ENCODE results near the gene MTX2. TPM values are rescaled to one million over a fixed set of nuclear protein-coding genes. Genes with fewer than 3 reads are reported as not detected.

Gene MTX2
- total RNA-seq, 1 experiment from 2014 or later: 30.8 TPM

- H2AK5ac ChIP-seq (ENCODE audit: insufficient read length, low read length): no peak overlapping the region
- H3K23me2 ChIP-seq (ENCODE audit: insufficient read length, low read depth, low read length, poor library complexity, severe bottlenecking): no peaks in the 10 kb centered on the region
- H3K9me3 ChIP-seq (ENCODE audit: control insufficient read depth, low read depth, low read length): no peaks in the 10 kb centered on the region
- Mint-ChIP-seq H3K36me3 (ENCODE audit: insufficient read depth in 1 of 3, low read depth in 3 of 3) (peaks cover 3 to 6% (median 4%) of the 10 kb centered on the region in 3 experiments; a peak in 4 of 7 replicates), H3K4me3 (no peak overlapping the region), H3K27ac (no peak overlapping the region; a peak in 1 of 7 replicates), H3K27me3 (ENCODE audit: low read depth) (no peaks in the 10 kb centered on the region), H3K9me3 (peaks cover 5 to 12% of the 10 kb centered on the region in 2 experiments), H3K4me1 (peaks cover 12 to 14% of the 10 kb centered on the region in 2 experiments)
- H3T11ph ChIP-seq (ENCODE audit: low read length): no peak overlapping the region
- no peaks in the 10 kb centered on the region for H3K79me1 ChIP-seq (ENCODE audit: insufficient read depth, low read depth, low read length, poor library complexity, severe bottlenecking)
- H3K18ac ChIP-seq (ENCODE audit: insufficient read length, low read depth, low read length): no peak overlapping the region
- H2BK15ac ChIP-seq (ENCODE audit: low read depth, low read length): no peak overlapping the region
- no peak for DNase-seq
- H2BK5ac ChIP-seq (ENCODE audit: insufficient read length, low read length): no peak overlapping the region
- H3K79me2 ChIP-seq (ENCODE audit: insufficient read depth, low read length): no peaks in the 10 kb centered on the region
- H3K23ac ChIP-seq (ENCODE audit: insufficient read length, low read depth, low read length): no peak overlapping the region
- H3K14ac ChIP-seq (ENCODE audit: insufficient read depth, low read length): no peak overlapping the region
- WGBS (ENCODE audit: extremely low coverage, insufficient read length, low lambda C conversion rate): no CpG with 5 or more reads among the region's 4 CpGs
- TF ChIP-seq CTCF (conservative IDR thresholded peaks at IDR 0.05): no peak
- H3K27me3 ChIP-seq (ENCODE audit: insufficient read depth, low read length): no peaks in the 10 kb centered on the region
- no peak overlapping the region for H2BK20ac ChIP-seq (ENCODE audit: low read depth, low read length, poor library complexity, severe bottlenecking)
- no peaks in the 10 kb centered on the region for H4K20me1 ChIP-seq (ENCODE audit: control insufficient read depth, insufficient read depth, insufficient read length)
- H3K9ac ChIP-seq (ENCODE audit: extremely low read depth, insufficient read length, low read length): no peak overlapping the region
- no peak overlapping the region for H2BK12ac ChIP-seq (ENCODE audit: insufficient read length, low read depth, low read length)
- no peak overlapping the region for H3K27ac ChIP-seq (ENCODE audit: insufficient read length, low read depth, low read length)
- no peak overlapping the region for H4K8ac ChIP-seq (replicated peaks; ENCODE audit: insufficient read length, low read depth, low read length)
- no peak overlapping the region for H4K5ac ChIP-seq (ENCODE audit: insufficient read length, low read depth, low read length)
- no peak overlapping the region for H3K4me2 ChIP-seq (ENCODE audit: insufficient read depth, insufficient read length, low read length)
- no peak overlapping the region for H2BK120ac ChIP-seq (ENCODE audit: low read depth, low read length, poor library complexity, severe bottlenecking)
- no peaks in the 10 kb centered on the region for H3K4me1 ChIP-seq (ENCODE audit: insufficient read depth, low read length)
- no peak overlapping the region for H3K56ac ChIP-seq (ENCODE audit: insufficient read length, low read depth, low read length)
- H3K4ac ChIP-seq (ENCODE audit: low read depth, low read length): no peak overlapping the region
- no peak overlapping the region for H4K91ac ChIP-seq (ENCODE audit: insufficient read length, low read depth, low read length)
- H2AFZ ChIP-seq (ENCODE audit: low read length): no peak overlapping the region
These were observed 87.0 kb downstream of the MTX2 start for GRCh38 chr2:176356251-176356650.
